Right hindlimb (tissue), 1 donor: ENCODE data around the gene S100A3.
"Not testable (repeated sequence)": the region's sequence is repeated elsewhere in the genome, so short reads cannot be mapped to it uniquely, and the experiment has no call there.

Experiments
- DNase-seq: peaks from one replicate; pipeline ENCODE4 v3.0.0-alpha.2; 2018

The S100A3 gene, protein sequence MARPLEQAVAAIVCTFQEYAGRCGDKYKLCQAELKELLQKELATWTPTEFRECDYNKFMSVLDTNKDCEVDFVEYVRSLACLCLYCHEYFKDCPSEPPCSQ

DNA sequence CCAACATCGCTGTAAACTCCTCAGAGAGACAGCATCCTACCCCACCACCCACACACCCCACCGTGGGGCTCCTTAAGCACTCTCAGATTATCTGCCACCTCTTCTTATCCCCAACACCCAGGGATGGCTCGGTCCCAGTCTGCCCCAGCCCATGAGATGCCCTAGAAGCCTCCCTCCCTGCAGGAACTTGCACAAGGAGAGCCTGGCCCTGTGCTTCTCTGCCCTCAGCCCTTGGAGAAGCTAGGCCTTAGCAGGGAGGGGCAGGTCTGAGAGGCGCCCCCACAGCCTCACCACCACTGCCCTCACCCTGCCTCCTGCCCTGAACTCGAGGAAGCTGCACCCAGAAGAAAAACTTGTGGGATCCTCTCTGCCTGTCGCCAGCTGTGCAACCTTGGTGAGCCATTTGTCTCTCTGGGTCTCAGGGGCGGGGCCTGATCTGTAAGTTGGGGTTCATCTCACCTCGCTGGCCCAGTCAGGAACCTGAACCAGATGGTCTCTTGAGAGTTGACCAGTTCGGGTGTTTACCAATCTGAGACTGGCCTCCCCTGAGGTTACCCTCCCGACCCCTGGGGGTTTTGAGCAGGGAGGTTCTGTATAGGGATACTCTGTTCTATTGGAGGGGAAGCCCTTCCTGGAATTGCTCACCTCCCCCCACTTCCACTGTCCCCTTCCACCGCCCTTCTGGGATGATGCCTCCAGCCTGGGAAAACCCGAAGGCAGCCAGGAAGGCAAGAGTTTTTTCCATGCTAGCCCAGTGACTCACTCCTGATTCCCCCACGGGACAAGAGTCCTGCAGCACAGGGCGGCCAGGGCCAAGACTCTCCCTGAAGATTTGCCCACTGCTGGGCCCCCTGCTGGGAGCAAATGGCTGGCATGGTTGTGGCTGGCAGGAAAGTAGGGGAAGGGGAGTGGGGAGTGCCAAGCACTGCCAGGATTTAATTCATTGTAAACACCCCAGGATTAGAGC, at the start of gene S100A3:
S100A3 (minus strand) TSS at position 537 of the 967 bp plus-strand sequence. CDS start 773 bp downstream, outside the sequence.
- DNase-seq, result peak; percentile 61

DNA sequence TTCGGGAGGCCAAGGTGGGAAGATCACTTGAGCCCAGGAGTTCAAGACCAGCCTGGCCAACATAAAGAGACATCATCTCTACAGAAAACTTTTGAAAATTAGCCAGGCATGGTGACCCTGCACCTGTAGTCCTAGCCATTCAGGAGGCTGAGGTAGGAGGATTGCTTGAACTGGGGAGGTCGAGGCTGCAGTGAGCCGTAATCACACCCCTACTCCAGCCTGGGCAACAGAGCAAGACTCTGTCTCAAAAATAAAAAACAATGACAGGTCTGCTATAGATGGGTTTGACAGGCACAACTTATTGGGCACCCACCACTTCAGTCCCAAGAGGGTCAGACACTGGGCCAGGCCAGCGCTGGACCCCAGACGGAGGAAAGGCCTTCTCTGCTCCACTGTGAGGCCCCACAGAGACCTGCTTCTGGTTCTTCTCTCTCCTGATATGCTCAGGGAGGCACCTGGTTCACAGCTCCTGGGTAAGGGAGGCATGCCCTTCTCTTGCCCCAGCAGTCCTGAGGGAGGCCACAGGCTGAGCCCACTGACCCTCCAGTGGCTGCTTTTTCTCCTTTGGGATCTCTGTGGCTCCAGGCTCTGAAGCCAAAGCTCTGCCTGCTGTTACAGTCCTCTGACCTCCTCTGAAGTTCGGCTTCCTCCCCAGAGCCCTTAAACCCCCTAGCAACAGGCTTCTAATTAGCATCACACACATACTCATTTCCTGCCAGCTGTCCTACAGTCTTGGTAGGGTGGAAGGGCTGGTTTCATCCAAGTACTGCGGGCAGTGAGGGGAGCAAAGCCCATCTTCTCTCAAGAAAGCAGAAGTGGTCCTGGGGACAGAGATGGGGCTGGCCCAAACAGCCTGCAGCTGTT, 49.5 kb upstream of the S100A3 start:
- peak; percentile 59 for DNase-seq

DNA sequence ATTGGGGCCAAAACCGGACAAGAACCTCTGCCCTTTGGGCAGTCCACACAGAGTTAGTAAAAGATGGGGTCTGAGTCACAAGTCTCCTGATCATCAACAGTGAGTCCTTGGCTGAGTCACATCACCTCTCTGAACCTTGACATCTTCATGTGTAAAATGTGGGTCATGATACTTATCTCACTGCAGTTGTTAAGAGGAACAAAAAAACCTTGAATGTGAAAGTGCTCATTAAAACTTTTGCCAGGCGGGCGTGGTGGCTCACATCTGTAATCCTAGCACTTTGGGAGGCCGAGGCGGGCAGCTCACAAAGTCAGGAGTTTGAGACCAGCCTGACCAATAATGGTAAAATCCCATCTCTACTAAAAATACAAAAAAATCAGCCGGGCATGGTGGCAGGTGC, 48.1 kb upstream of the S100A3 start:
- DNase-seq, result no peak

DNA sequence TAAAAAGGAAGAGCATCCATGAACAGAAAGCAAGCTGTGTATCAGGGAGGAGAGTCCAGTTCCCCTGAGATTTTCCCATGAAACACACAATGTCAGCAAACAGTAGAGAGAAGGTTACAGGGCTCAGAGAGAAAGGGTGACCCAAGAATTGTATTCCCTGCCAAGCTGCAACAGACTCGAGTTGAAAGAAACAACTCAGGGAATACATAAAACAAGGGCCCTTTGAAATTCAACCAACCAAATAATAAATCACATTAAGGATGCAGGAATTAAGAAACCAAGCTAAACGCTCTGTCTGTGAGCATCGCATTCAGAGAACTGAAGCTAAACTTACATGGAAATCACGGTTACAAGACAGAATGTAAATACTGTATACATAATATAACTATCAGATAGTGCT, 43.7 kb upstream of the S100A3 start:
- DNase-seq, result no peak

DNA sequence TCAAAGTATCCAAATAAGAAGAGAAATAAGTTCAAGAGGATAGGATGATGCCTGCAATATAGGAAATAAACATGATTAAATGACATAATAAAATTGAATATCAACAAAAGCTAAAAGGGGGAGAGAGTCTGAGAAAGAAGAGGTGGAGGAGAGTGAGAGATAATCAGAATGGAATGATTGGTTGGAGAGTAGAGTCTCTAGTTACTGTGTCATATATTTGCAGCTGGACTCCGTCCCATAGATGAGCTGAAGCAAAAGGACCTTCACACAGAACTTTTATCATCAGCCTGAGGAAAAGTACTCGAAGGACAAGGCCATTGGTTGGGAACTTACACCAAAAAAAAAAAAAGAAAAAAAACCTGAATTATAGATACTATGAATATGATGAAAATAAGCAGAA, 39.4 kb upstream of the S100A3 start:
- no peak for DNase-seq

DNA sequence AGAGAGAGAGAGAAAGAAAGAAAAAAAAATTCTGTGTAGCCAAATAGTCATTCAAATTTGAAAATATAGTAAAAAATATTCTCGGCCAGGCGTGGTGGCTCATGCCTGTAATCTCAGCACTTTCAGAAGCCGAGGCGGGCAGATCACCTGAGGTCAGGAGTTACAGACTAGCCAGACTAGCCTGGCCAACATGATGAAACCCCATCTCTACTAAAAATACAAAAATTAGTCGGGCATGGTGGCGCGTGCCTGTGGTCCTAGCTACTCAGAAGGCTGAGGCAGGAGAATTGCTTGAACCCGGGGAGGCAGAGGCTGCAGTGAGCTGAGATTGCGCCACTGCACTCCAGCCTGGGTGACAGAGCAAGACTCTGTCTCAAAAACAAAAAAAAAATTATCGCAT, 39.0 kb upstream of the S100A3 start:
- not testable (repeated sequence) for DNase-seq

DNA sequence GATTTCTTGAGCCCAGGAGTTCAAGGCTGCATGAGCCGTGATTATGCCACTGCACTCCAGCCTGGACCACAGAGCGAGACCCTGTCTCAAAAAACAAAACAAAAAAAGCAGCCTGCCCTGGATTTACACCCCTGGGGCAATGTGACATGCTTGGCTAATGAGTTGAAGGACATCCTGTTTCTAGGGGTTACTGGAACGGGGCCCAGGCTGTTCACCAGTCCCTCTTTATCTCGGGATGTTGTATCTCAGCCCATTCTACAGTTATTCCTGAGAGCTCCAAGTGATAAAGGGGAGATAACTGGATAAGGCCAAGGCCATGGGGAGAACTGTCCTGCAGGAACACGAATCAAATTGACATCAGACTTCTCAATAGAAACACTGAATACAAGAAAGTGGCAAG, 38.3 kb upstream of the S100A3 start:
- no peak for DNase-seq

DNA sequence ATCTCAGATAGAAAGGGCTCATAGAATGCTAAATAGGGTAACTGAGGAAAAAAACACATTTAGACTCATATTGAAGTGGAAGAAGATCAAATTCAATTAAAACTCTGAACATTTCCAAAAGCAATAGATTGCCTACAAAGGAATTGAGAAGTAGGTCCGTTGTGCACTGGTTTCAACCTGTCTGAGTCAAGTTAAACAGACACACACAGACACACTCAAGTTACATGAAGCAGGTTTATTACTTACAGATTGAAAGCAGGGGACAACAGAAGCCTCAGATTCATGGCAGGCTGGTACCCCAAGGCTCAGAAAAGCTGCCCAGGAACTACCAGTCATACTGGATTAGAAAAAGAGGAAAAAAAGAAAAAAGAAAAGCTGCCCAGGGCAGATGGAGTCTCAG, 37.3 kb upstream of the S100A3 start:
- DNase-seq, result no peak

DNA sequence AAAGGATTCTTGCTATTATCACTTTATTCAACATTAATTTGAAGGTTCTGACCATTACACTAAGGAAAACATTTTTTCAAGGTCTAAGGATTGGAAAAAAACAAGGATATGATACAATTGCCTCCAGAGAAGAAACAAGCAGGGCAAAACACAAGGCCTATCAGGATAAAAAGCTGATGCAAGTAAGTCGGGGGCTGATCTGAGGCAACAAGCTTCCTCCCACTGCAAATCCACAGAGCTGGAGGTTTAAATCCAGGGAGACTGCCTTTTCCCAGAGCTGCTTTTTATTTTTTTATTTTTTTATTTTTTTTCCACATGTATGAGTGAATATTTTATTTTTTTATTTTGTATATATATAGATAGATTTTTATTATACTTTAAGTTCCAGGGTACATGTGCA, 35.9 kb upstream of the S100A3 start:
- no peak for DNase-seq

DNA sequence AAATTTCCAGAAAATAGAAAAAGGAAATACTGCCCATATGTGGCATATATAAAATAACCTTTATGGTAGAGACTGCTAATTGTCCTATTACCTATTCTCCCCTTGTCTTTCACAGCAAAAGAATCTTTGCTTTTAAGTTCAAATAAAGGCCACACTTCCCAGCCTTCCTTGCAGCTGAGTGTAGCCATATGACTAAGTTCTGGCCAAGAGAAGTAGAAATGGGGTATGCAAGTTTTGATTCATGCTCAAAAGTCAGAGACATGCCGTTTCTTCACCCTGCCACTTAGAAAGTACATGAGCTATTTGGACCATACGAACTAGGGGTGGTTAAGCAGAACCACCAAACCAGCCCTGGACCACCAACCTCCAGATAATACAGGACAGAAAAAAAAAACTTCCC, 34.9 kb upstream of the S100A3 start:
- DNase-seq, result no peak

DNA sequence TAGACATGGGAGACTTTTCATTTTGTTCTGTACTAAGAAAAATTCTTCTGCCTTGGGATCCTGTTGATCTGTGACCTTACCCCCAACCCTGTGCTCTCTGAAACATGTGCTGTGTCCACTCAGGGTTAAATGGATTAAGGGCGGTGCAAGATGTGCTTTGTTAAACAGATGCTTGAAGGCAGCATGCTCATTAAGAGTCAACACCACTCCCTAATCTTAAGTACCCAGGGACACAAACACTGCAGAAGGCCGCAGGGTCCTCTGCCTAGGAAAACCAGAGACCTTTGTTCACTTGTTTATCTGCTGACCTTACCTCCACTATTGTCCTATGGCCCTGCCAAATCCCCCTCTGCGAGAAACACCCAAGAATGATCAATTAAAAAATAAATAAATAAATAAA, 34.5 kb upstream of the S100A3 start:
- DNase-seq, result not testable (repeated sequence)

DNA sequence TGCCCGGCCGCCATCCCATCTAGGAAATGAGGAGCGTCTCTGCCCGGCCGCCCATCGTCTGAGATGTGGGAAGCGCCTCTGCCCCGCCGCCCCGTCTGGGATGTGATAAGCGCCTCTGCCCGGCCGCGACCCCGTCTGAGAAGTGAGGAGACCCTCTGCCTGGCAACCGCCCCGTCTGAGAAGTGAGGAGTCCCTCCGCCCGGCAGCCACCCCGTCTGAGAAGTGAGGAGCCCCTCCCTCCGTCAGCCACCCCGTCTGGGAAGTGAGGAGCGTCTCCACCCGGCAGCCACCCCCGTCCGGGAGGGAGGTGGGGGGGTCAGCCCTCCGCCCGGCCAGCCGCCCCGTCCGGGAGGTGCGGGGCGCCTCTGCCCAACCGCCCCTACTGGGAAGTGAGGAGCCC, 33.8 kb upstream of the S100A3 start:
- not testable (repeated sequence) for DNase-seq

DNA sequence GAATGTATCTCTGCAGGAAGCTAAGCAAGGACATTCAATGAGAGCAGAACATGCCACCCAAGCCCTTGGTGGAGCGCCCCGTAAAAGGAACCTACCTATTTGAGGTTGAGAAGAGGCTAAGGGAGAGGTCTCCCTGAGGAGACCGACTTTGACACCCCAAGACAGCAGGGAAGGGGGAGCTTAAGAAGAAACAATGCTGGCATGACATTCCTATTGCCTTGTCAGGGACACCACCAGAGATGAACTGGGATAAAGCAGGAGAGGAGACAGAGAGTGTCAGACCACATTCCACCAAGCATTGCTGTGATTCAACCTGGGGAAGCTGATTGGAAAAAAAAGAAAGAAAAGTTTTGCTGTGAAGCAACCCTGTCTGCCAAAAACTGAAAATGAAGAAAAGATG, 29.9 kb upstream of the S100A3 start:
- DNase-seq, result no peak

DNA sequence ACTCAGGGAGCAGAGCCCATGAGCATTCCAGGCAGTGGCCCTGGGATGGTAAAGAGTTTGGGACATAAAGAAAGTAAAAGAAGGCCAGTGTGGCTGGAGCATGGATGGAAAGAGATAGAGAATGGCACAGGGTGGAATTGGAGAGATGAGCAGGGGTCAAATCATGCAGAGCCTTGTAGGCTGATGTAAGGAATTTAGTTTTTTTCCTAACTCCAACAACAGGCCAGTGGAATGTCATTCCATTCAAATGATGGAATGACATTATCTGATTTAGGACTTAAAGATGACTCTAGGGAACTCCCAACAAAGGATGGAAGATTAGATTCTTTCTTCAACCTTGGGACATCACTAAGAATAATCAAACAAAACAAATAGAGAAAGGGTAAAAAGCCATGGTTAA, 29.4 kb upstream of the S100A3 start:
- no peak for DNase-seq

DNA sequence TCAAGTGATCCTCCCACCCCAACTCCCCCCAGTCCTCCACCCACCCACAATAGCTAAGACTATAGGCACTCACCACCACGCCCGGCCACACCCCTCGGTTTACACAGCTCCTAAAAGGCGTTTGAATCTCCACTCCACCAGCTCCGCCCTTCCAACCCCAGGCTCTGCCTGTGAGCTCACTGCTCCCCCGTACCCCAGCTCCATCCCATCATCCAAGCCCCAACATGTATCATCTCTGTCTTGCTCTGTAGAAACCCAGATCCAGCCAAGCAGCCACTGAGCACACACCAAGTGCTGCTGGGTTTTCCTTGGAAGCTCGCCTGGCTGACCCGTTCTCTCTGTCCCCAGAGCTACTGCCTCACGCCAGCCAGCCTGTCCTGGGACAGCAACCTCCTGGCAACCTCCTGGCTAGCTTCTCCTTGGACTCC, 28.6 kb upstream of the S100A3 start:
- DNase-seq, result no peak

DNA sequence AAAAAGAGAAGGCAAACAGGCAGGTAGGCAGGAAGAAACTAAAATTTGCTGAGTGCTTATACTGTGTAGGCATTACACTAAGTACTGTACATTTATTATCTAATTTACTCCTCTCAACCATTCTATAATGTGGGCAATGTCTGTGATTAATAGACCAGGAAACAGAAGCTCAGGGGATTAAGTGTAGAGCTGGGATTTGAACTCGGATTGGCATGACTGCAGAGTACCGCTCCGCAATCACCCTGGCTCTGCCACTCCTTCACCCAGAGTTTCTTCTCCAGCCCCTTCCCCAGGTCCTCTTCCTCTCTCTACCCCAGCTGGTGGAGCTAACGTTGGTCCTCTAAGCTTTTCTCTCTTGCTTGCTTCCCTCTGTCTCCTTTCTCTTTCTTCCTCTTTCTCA, 28.1 kb upstream of the S100A3 start:
- DNase-seq, result no peak

DNA sequence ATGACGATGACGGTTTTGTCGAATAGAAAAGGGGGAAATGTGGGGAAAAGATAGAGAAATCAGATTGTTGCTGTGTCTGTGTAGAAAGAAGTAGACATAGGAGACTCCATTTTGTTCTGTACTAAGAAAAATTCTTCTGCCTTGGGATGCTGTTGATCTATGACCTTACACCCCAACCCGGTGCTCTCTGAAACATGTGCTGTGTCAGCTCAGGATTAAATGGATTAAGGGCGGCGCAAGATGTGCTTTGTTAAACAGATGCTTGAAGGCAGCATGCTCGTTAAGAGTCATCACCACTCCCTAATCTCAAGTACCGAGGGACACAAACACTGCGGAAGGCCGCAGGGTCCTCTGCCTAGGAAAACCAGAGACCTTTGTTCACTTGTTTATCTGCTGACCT, 26.4 kb upstream of the S100A3 start:
- DNase-seq, result not testable (repeated sequence)

DNA sequence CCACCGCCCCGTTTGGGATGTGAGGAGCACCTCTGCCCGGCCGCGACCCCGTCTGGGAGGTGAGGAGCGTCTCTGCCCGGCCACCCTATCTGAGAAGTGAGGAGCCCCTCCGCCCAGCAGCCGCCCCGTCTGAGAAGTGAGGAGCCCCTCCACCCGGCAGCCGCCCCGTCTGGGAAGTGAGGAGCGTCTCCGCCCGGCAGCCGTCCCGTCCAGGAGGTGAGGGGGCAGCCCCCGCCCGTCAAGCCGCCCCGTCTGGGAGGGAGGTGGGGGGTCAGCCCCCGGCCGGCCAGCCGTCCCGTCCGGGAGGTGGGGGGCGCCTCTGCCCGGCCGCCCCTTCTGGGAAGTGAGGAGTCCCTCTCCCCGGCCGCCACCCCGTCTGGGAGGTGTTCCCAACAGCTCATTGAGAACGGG, 26.0 kb upstream of the S100A3 start:
- DNase-seq, result not testable (repeated sequence)

DNA sequence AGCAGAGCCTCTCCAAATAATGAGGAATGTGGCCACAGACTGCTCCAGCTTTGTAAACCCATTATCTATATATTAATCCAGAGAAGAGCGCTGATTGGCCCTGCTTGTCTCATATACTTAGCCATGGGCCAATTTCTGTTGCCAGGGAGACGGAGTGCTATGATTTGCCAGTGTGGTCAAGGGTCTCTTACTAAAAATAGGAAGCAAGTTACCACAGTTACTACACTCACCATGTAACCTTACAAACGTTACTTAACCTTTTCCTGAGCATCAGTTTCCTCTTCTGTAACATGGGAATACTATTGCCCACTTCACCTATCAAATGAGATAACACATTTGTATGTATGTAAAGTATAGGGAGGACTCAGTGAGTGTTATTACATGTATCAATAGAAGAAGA, 24.3 kb upstream of the S100A3 start:
- no peak for DNase-seq

DNA sequence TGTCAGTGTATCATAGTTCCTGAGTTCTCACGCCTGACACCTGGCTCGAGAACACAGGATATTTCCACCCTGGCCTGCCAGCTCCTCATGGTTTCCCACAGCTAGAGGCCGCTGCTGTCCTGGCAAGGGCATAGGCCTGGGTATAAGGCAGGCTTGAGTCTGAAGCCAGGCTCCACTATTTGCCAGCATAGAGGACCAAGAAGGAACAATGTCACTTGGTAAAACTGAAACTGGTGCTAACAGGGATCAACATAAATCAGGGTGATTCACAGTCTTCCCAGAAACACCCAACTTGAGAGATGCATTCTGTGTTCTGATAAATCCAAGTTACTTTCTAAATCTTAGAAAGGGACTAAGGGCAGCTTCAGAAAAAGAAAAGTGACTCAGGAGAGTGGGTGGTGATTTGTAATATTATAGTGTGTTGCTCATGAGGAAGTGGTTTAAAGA, 23.5 kb upstream of the S100A3 start:
- DNase-seq, result peak; percentile 78

DNA sequence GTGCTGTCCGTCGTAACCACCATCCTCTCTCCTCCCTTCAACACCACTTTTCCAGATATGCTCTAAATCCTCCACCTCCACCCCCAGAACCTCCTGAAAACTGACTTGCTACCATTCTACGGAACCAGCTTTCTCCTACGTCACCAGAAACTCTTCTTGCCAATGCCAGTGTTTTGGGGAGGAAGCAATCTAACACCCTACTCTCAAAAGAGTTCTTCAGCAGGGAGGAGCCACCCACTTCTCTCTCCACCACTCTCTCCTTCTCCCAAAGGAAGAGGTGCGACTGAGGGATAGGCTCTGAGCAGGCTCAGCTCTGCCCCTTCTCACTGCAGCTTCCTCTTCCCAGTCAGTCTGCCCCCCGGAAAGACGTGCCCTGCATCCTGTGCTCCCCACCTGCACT, 22.6 kb upstream of the S100A3 start:
- no peak for DNase-seq

DNA sequence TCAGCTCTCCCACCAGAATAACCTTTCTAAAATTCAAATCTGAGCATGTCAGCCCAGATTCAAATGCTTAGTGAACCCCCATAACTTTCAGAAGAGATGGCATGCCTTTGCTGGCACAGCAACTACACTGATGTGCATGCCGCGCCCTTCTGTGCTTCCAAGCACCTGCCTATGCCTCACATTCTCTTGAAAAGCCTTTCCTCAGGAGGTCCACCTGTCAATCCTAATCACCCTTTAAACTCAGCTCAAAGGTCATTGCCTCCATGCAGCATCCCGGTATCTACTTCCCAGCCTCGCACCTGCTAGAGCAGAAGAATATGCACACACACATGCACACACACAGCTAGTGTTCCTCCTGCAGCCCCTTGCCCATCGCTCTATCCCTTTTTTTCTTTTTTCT, 21.8 kb upstream of the S100A3 start:
- no peak for DNase-seq

DNA sequence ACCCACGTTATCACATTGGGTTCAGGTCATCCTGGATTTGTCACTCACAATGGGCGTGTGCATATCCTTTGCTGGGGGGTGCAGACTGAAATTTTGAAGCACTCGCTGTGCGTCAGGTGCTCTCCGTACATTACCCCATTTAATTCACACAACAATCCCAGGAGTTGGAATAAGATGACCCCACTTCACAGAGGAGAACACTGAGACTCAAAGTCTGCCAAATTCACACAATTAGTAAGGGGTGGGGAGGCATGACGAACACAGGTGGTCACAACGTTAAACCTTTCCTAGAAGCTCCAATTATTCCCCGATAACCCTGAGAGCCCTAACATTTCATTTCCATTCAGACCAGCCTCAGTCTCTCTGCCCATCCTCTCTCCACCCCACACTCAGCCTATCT, 20.4 kb upstream of the S100A3 start:
- DNase-seq, result no peak
